ENCODE results near the gene CDH10. TPM values are rescaled to one million over a fixed set of nuclear protein-coding genes. Genes with fewer than 3 reads are reported as not detected.

Gene CDH10
- total and polyA plus RNA-seq, 4 donors: 0.09 TPM; not detected in 3

DNA sequence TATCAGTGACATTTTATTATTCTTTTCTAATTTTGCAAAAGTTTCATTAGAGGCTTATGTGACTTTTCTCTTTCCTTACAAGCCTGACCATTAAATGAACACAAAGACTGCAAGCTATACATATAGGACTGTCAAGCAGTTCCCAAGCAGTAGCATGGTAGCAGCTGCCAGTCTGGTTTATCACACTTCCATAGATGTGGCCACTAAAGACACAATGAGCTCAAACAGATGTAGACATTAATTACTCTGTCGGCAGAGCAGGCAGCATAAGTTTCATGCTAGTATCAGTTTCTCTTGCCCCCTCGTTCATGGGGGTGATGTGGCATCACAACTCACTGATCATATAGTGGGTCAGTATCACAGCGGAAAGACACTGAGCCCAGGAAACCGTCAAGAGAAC is 89.5 kb downstream of the CDH10 start:
- H3K27me3 ChIP-seq (ENCODE audit: control insufficient read depth in 4 of 4, insufficient read depth in 4 of 4, low read length in 3 of 4): no peaks in the 10 kb centered on the region
- WGBS: 68% methylated on average over 4 of the region's 4 CpGs
- H3K9ac ChIP-seq (ENCODE audit: low read depth in 1 of 2, low read length in 2 of 2): no peak overlapping the region
- no peaks in the 10 kb centered on the region for H3K4me1 ChIP-seq (ENCODE audit: control insufficient read depth in 4 of 4, insufficient read depth in 4 of 4, low read length in 3 of 4)
- TF ChIP-seq, protein P1, sequence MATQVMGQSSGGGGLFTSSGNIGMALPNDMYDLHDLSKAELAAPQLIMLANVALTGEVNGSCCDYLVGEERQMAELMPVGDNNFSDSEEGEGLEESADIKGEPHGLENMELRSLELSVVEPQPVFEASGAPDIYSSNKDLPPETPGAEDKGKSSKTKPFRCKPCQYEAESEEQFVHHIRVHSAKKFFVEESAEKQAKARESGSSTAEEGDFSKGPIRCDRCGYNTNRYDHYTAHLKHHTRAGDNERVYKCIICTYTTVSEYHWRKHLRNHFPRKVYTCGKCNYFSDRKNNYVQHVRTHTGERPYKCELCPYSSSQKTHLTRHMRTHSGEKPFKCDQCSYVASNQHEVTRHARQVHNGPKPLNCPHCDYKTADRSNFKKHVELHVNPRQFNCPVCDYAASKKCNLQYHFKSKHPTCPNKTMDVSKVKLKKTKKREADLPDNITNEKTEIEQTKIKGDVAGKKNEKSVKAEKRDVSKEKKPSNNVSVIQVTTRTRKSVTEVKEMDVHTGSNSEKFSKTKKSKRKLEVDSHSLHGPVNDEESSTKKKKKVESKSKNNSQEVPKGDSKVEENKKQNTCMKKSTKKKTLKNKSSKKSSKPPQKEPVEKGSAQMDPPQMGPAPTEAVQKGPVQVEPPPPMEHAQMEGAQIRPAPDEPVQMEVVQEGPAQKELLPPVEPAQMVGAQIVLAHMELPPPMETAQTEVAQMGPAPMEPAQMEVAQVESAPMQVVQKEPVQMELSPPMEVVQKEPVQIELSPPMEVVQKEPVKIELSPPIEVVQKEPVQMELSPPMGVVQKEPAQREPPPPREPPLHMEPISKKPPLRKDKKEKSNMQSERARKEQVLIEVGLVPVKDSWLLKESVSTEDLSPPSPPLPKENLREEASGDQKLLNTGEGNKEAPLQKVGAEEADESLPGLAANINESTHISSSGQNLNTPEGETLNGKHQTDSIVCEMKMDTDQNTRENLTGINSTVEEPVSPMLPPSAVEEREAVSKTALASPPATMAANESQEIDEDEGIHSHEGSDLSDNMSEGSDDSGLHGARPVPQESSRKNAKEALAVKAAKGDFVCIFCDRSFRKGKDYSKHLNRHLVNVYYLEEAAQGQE (IDR thresholded peaks at IDR 0.05): no peak
- TF ChIP-seq NR2F2 (IDR thresholded peaks at IDR 0.05) (no peak), SP1 (IDR thresholded peaks at IDR 0.05) (no peak), HNF4G (IDR thresholded peaks at IDR 0.05) (no peak), FOXA1 (IDR thresholded peaks at IDR 0.05) (no peak), JUND (IDR thresholded peaks at IDR 0.05) (no peak), HNF4A (conservative IDR thresholded peaks at IDR 0.05) (no peak), YY1 (IDR thresholded peaks at IDR 0.05) (no peak), RAD21 (IDR thresholded peaks at IDR 0.05) (no peak), EGR1 (IDR thresholded peaks at IDR 0.05; ENCODE audit: low read depth in 2 of 2) (no peak), FOXA2 (IDR thresholded peaks at IDR 0.05) (no peak), RXRA (IDR thresholded peaks at IDR 0.05) (no peak), TAF1 (conservative IDR thresholded peaks at IDR 0.05) (no peak), GABPA (IDR thresholded peaks at IDR 0.05 in 1 of 2, conservative IDR thresholded peaks at IDR 0.05 in 1 of 2) (no peak)
- TF ChIP-seq, protein P2, sequence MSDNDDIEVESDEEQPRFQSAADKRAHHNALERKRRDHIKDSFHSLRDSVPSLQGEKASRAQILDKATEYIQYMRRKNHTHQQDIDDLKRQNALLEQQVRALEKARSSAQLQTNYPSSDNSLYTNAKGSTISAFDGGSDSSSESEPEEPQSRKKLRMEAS (IDR thresholded peaks at IDR 0.05): no peak
- TF ChIP-seq, protein P3, sequence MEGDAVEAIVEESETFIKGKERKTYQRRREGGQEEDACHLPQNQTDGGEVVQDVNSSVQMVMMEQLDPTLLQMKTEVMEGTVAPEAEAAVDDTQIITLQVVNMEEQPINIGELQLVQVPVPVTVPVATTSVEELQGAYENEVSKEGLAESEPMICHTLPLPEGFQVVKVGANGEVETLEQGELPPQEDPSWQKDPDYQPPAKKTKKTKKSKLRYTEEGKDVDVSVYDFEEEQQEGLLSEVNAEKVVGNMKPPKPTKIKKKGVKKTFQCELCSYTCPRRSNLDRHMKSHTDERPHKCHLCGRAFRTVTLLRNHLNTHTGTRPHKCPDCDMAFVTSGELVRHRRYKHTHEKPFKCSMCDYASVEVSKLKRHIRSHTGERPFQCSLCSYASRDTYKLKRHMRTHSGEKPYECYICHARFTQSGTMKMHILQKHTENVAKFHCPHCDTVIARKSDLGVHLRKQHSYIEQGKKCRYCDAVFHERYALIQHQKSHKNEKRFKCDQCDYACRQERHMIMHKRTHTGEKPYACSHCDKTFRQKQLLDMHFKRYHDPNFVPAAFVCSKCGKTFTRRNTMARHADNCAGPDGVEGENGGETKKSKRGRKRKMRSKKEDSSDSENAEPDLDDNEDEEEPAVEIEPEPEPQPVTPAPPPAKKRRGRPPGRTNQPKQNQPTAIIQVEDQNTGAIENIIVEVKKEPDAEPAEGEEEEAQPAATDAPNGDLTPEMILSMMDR (IDR thresholded peaks at IDR 0.05; ENCODE audit: low read depth, low read length, missing input control): no peak
- TF ChIP-seq, protein P4, sequence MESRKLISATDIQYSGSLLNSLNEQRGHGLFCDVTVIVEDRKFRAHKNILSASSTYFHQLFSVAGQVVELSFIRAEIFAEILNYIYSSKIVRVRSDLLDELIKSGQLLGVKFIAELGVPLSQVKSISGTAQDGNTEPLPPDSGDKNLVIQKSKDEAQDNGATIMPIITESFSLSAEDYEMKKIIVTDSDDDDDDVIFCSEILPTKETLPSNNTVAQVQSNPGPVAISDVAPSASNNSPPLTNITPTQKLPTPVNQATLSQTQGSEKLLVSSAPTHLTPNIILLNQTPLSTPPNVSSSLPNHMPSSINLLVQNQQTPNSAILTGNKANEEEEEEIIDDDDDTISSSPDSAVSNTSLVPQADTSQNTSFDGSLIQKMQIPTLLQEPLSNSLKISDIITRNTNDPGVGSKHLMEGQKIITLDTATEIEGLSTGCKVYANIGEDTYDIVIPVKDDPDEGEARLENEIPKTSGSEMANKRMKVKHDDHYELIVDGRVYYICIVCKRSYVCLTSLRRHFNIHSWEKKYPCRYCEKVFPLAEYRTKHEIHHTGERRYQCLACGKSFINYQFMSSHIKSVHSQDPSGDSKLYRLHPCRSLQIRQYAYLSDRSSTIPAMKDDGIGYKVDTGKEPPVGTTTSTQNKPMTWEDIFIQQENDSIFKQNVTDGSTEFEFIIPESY (IDR thresholded peaks at IDR 0.05): no peak
- TF ChIP-seq, protein P5, sequence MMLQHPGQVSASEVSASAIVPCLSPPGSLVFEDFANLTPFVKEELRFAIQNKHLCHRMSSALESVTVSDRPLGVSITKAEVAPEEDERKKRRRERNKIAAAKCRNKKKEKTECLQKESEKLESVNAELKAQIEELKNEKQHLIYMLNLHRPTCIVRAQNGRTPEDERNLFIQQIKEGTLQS (IDR thresholded peaks at IDR 0.05): no peak
- no peak overlapping the region for H3K4me3 ChIP-seq (ENCODE audit: low read depth in 1 of 3, low read length in 3 of 3)
- no peak overlapping the region for H3K27ac ChIP-seq (ENCODE audit: low read depth in 1 of 2, low read length in 2 of 2)
- DNase-seq (ENCODE audit: low spot score): no peak
- H3K36me3 ChIP-seq (ENCODE audit: control insufficient read depth in 4 of 4, insufficient read depth in 3 of 4, low read depth in 1 of 4, low read length in 3 of 4): no peaks in the 10 kb centered on the region
- H3K9me3 ChIP-seq (ENCODE audit: control insufficient read depth in 4 of 4, low read length in 3 of 4): no peaks in the 10 kb centered on the region
